Activated effector memory CD4-positive, alpha-beta T cell treated with Interleukin-2 at 50 U/mL for 16 hours (primary cell): ENCODE data around the gene SELE.
A peak's percentile ranks its signal among the peaks of the same experiment; 100 is the strongest.
"Not testable (repeated sequence)": the region's sequence is repeated elsewhere in the genome, so short reads cannot be mapped to it uniquely, and the experiment has no call there.

Experiments
- DNase-seq: peaks from one replicate; pipeline ENCODE4 v3.0.0-alpha.2; 2020

The SELE gene

GRCh38 chr1:169722779-169723178 is 11.1 kb downstream of the SELE start:
- no peak for DNase-seq

- DNase-seq, result not testable (repeated sequence)
Observed at GRCh38 chr1:169715100-169715499, 18.8 kb downstream of the SELE start.

- DNase-seq, result not testable (repeated sequence)
Observed at GRCh38 chr1:169713090-169713489, 20.8 kb downstream of the SELE start.

GRCh38 chr1:169712309-169712631 is 21.6 kb downstream of the SELE start:
- DNase-seq, result no peak

- DNase-seq, result peak; percentile 56
Observed at GRCh38 chr1:169711469-169712308, 22.2 kb downstream of the SELE start, which contains the start of gene SELL. SELL (minus strand) TSS chr1:169711620; CDS start chr1:169711498, 122 bp downstream.

GRCh38 chr1:169708647-169709046 is 25.2 kb downstream of the SELE start:
- DNase-seq, result no peak

GRCh38 chr1:169707912-169708604 is 25.8 kb downstream of the SELE start:
- DNase-seq, result no peak

GRCh38 chr1:169704797-169705196 is 29.1 kb downstream of the SELE start:
- DNase-seq, result no peak

- no peak for DNase-seq
Observed at GRCh38 chr1:169701261-169702005, 32.4 kb downstream of the SELE start.

GRCh38 chr1:169699707-169700106 is 34.2 kb downstream of the SELE start:
- DNase-seq, result no peak

- no peak for DNase-seq
Observed at GRCh38 chr1:169698976-169699375, 34.9 kb downstream of the SELE start.

GRCh38 chr1:169697755-169698154 is 36.1 kb downstream of the SELE start:
- DNase-seq, result no peak

GRCh38 chr1:169696273-169697100 is 37.4 kb downstream of the SELE start:
- no peak for DNase-seq

- DNase-seq, result no peak
Observed at GRCh38 chr1:169694304-169695075, 39.4 kb downstream of the SELE start.

- no peak for DNase-seq
Observed at GRCh38 chr1:169692756-169693460, 41.0 kb downstream of the SELE start.

- DNase-seq, result no peak
Observed at GRCh38 chr1:169690489-169690888, 43.4 kb downstream of the SELE start.

- no peak for DNase-seq
Observed at GRCh38 chr1:169689395-169689794, 44.5 kb downstream of the SELE start.

GRCh38 chr1:169688377-169688776 is 45.5 kb downstream of the SELE start:
- DNase-seq, result not testable (repeated sequence)

GRCh38 chr1:169683661-169684060 is 50.2 kb downstream of the SELE start:
- DNase-seq, result no peak

GRCh38 chr1:169683168-169683567 is 50.7 kb downstream of the SELE start:
- not testable (repeated sequence) for DNase-seq

- no peak for DNase-seq
Observed at GRCh38 chr1:169682071-169682470, 51.8 kb downstream of the SELE start.
